Right atrium auricular region (tissue), 2 donors: ENCODE data around the gene EYA4. TPM values are rescaled to one million over a fixed set of nuclear protein-coding genes. Genes with fewer than 3 reads are reported as not detected.

ENCODE experiments used
- DNase-seq: peaks from one replicate; pipeline ENCODE4 v3.0.0-alpha.2; 2019; ENCODE audit warnings: low spot score
- H3K27ac ChIP-seq, 2 donors: fragments of 200-600 bp; sonication (generic); 1 replicate in 1 of 2; 2 replicates in 1 of 2; pipeline ENCODE4 v1.5.1; 2016 to 2019
- H3K27me3 ChIP-seq, 2 donors: fragments of 200-600 bp; sonication (generic); one replicate each; pipeline versions ENCODE4 v1.5.1 to v1.6.0; 2017 to 2019
- H3K36me3 ChIP-seq: fragments of 200-600 bp; sonication (generic); one replicate; pipeline ENCODE4 v1.5.1; 2016
- H3K4me1 ChIP-seq, 2 donors: fragments of 200-600 bp; sonication (generic); one replicate each; pipeline versions ENCODE4 v1.5.1 to v1.6.0; 2017 to 2019
- H3K4me3 ChIP-seq, 2 donors: fragments of 200-600 bp; sonication (generic); 1 replicate in 1 of 2; 2 replicates in 1 of 2; pipeline ENCODE4 v1.5.1; 2017 to 2019; ENCODE audit warnings: mild to moderate bottlenecking in 1 of 2, moderate library complexity in 1 of 2
- H3K9me3 ChIP-seq, 2 donors: fragments of 200-600 bp; sonication (generic); one replicate each; pipeline ENCODE4 v1.5.1; 2019
- CTCF ChIP-seq, 2 donors: fragments of 200-600 bp; sonication (generic); IDR thresholded peaks; one replicate each; pipeline ENCODE4 v1.5.1; 2019; ENCODE audit warnings: antibody characterized with exemption in 2 of 2
- total RNA-seq, 2 donors: library from RNA; depleted of rRNA; stranded (reverse); fragments of >200 nt; gene quantifications; one replicate each; pipeline ENCODE4 v1.1.0, GENCODE V29; 2016

The EYA4 gene
- total RNA-seq, 2 donors from 2014 or later, result 16.2 to 24.2 TPM

- TF ChIP-seq CTCF (IDR thresholded peaks at IDR 0.05), result no peak
- Histone ChIP-seq H3K9me3 (no peaks in the 10 kb centered on the region), H3K27me3 (no peaks in the 10 kb centered on the region), H3K4me3 (no peak overlapping the region), H3K4me1 (peaks cover 0 to 8% of the 10 kb centered on the region in 2 donors), H3K27ac (no peak overlapping the region), H3K36me3 (no peaks in the 10 kb centered on the region)
- DNase-seq, result no peak
Observed at GRCh38 chr6:133251688-133252087, 10.5 kb downstream of the EYA4 start.

GRCh38 chr6:133254552-133255228 lies 13.5 kb downstream of the EYA4 start:
- Histone ChIP-seq H3K36me3 (no peaks in the 10 kb centered on the region), H3K4me1 (peaks cover 0 to 8% of the 10 kb centered on the region in 2 donors), H3K9me3 (no peaks in the 10 kb centered on the region), H3K27me3 (no peaks in the 10 kb centered on the region), H3K4me3 (no peak overlapping the region), H3K27ac (no peak overlapping the region)
- no peak for TF ChIP-seq CTCF (IDR thresholded peaks at IDR 0.05)
- DNase-seq, result no peak

GRCh38 chr6:133257545-133258105 lies 16.5 kb downstream of the EYA4 start:
- H3K27me3 ChIP-seq, result no peaks in the 10 kb centered on the region
- no peak overlapping the region for H3K27ac ChIP-seq
- DNase-seq, result no peak
- no peaks in the 10 kb centered on the region for H3K9me3 ChIP-seq
- no peaks in the 10 kb centered on the region for H3K36me3 ChIP-seq
- TF ChIP-seq CTCF (IDR thresholded peaks at IDR 0.05), result no peak
- H3K4me1 ChIP-seq, result peaks cover 0 to 8% of the 10 kb centered on the region in 2 donors
- no peak overlapping the region for H3K4me3 ChIP-seq

- no peak for TF ChIP-seq CTCF (IDR thresholded peaks at IDR 0.05)
- no peaks in the 10 kb centered on the region for H3K36me3 ChIP-seq
- no peak overlapping the region for H3K27ac ChIP-seq
- no peak for DNase-seq
- no peak overlapping the region for H3K4me3 ChIP-seq
- H3K9me3 ChIP-seq, result no peaks in the 10 kb centered on the region
- H3K4me1 ChIP-seq, result no peaks in the 10 kb centered on the region
- H3K27me3 ChIP-seq, result no peaks in the 10 kb centered on the region
Observed at GRCh38 chr6:133259561-133259960, 18.4 kb downstream of the EYA4 start.

- no peak for DNase-seq
- no peak for TF ChIP-seq CTCF (IDR thresholded peaks at IDR 0.05)
- Histone ChIP-seq H3K27ac (no peak overlapping the region), H3K36me3 (no peaks in the 10 kb centered on the region), H3K4me1 (no peaks in the 10 kb centered on the region), H3K4me3 (no peak overlapping the region), H3K27me3 (no peaks in the 10 kb centered on the region), H3K9me3 (no peaks in the 10 kb centered on the region)
Observed at GRCh38 chr6:133262804-133263203, 21.6 kb downstream of the EYA4 start.

- Histone ChIP-seq H3K36me3 (no peaks in the 10 kb centered on the region), H3K4me3 (no peak overlapping the region), H3K4me1 (no peaks in the 10 kb centered on the region), H3K27ac (no peak overlapping the region), H3K9me3 (no peaks in the 10 kb centered on the region), H3K27me3 (no peaks in the 10 kb centered on the region)
- TF ChIP-seq CTCF (IDR thresholded peaks at IDR 0.05), result no peak
- DNase-seq, result no peak
Observed at GRCh38 chr6:133265066-133265465, 23.9 kb downstream of the EYA4 start.
